ENCODE measurements around the gene NYNRIN. TPM values are rescaled to one million over a fixed set of nuclear protein-coding genes. Genes with fewer than 3 reads are reported as not detected.
A peak's percentile ranks its signal among the peaks of the same experiment; 100 is the strongest.

NYNRIN gene
- total and polyA plus RNA-seq, 2 of the 4 experiments (the other 2 are of a cell fraction) = 2.2 to 5.4 TPM

DNA sequence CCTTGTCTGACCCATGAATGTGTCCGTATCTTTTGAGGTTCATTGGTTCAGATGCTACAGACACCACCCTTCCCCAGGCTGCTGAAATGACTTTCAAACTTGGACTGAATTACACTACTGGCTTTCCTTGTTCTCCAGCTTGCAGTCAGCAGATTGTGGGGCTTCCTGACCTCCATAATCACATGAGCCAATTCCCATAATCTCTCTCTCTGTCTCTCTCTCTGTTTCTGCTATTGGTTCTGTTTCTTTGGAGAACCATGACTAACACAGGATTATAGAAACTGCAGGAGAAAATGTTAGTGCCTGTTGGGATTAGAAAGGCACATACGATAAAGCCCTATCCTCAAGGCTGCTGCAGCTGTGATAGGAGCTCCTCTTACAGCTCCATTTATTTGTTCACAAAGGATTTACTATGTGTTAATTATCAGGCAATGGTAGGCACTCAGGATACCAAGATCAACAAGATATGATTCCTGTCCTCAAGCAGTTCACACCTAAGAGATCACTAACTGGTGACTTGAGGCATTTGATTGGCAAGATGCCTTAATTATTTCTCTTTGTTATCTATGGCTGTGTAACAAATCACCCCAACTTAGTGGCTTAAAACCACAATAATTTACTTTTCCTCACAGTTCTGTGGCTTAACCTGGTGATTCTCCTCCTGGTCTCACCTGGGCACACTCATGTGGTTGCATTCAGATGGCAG lies 10.2 kb upstream of the NYNRIN start:
- H4K20me1 ChIP-seq (ENCODE audit: insufficient read depth, low read length) = no peaks in the 10 kb centered on the region
- H3K14ac ChIP-seq (replicated peaks; ENCODE audit: low read depth, low read length) = no peak overlapping the region; the same call in 1 of the 2 replicates
- no peak overlapping the region for H2BK20ac ChIP-seq (ENCODE audit: low read depth, low read length)
- no peak overlapping the region for H3K18ac ChIP-seq (ENCODE audit: low read depth, low read length)
- in situ Hi-C loops (cut with MboI; ENCODE audit: low sequenced_read_pairs) = no loop called here
- no peak overlapping the region for H4K91ac ChIP-seq (ENCODE audit: insufficient read depth, low read depth, low read length)
- peak overlapping the region in 1 of 2 experiments; percentile 7; a peak in 1 of 4 replicates for H4K8ac ChIP-seq (ENCODE audit: low read depth in 2 of 2, low read length in 2 of 2)
- H3K56ac ChIP-seq (ENCODE audit: extremely low read depth, insufficient read depth, low read length) = no peak overlapping the region
- TF ChIP-seq FOS (IDR thresholded peaks at IDR 0.05; ENCODE audit: low read depth, low read length) (no peak), RCOR1 (IDR thresholded peaks at IDR 0.05; ENCODE audit: insufficient replicate concordance, low read length) (no peak), RAD21 (IDR thresholded peaks at IDR 0.05; ENCODE audit: low read length) (no peak)
- TF ChIP-seq, protein P1, sequence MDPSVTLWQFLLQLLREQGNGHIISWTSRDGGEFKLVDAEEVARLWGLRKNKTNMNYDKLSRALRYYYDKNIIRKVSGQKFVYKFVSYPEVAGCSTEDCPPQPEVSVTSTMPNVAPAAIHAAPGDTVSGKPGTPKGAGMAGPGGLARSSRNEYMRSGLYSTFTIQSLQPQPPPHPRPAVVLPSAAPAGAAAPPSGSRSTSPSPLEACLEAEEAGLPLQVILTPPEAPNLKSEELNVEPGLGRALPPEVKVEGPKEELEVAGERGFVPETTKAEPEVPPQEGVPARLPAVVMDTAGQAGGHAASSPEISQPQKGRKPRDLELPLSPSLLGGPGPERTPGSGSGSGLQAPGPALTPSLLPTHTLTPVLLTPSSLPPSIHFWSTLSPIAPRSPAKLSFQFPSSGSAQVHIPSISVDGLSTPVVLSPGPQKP (IDR thresholded peaks at IDR 0.05; ENCODE audit: borderline replicate concordance, low read depth, low read length) = no peak
- H3K23ac ChIP-seq (ENCODE audit: low read depth, low read length) = 0 out of 2 replicates have a peak overlapping the region, but pooled peaks have one; percentile 15
- no peak for ATAC-seq (ENCODE audit: low read depth)
- peak overlapping the region; percentile 68 for H2AFZ ChIP-seq (replicated peaks; ENCODE audit: low read length, poor library complexity)
- H2BK120ac ChIP-seq (ENCODE audit: low read depth, low read length) = no peak overlapping the region
- POLR2A ChIA-PET (ENCODE audit: unreplicated experiment) = interaction anchor here (1.3 kb wide), 1 partner anchor 9 kb away, joined by 3 read pairs; no protein-coding TSS in a partner anchor
- no peak overlapping the region for H4K5ac ChIP-seq (ENCODE audit: low read depth, low read length)
- peaks cover 10% of the 10 kb centered on the region for H3K27me3 ChIP-seq (ENCODE audit: control insufficient read depth, insufficient read depth, low read length)
- peak overlapping the region; percentile 28; the same call in 1 of the 2 replicates for H3K4me2 ChIP-seq (ENCODE audit: low read depth, low read length)
- dilution Hi-C loops (cut with HindIII; ENCODE audit: low sequenced_read_pairs, unreplicated experiment) = no loop called here
- 0 out of 2 replicates have a peak overlapping the region, but pooled peaks have one; percentile 14 for H2AK5ac ChIP-seq (ENCODE audit: low read depth, low read length)
- no peak for DNase-seq
- H3K9me1 ChIP-seq (ENCODE audit: insufficient read depth, low read length) = peaks cover 5% of the 10 kb centered on the region; the same call in 1 of the 2 replicates
- H3K4ac ChIP-seq (ENCODE audit: low read depth, low read length) = no peak overlapping the region
- no TSS peak for BruUV-seq (replicated peaks)
- H3K9me3 ChIP-seq (ENCODE audit: control insufficient read depth, insufficient read depth, low read length) = no peaks in the 10 kb centered on the region
- intact Hi-C loops (cut with micrococcal nuclease) = no loop called here
- no peak overlapping the region for H2BK5ac ChIP-seq (ENCODE audit: low read depth, low read length, poor library complexity, severe bottlenecking)
- CTCF ChIA-PET = no interaction called here
- H3K27ac ChIP-seq (ENCODE audit: insufficient read depth, low read length) = peak overlapping the region; percentile 34; the same call in 1 of the 2 replicates
- peaks cover 7% of the 10 kb centered on the region for H3K4me1 ChIP-seq (ENCODE audit: control insufficient read depth, insufficient read depth, low read length)
- no peaks in the 10 kb centered on the region for H3K36me3 ChIP-seq (ENCODE audit: control insufficient read depth, insufficient read depth, low read length)
- no peak overlapping the region for H2BK15ac ChIP-seq (ENCODE audit: low read depth, low read length)
- H3K4me3 ChIP-seq (ENCODE audit: insufficient read depth, low read depth, low read length) = no peak overlapping the region
- no peak overlapping the region for H3K9ac ChIP-seq (ENCODE audit: low read depth, low read length)
- 86% methylated on average over 1 of the region's 2 CpGs; no CpG with 5 or more reads in 1 of the 2 experiments for WGBS, 2 experiments (ENCODE audit: extremely low coverage in 2 of 2, insufficient read length in 1 of 2)
- no peak overlapping the region for H2AK9ac ChIP-seq (replicated peaks; ENCODE audit: low read depth, low read length, poor library complexity)
- H3K79me1 ChIP-seq (ENCODE audit: low read depth in 1 of 2, low read length in 2 of 2) = no peaks in the 10 kb centered on the region

Data from IMR-90 (cell line).